Ramos (cell line): ENCODE results near the gene CADM2.
"Not testable (repeated sequence)": the region's sequence is repeated elsewhere in the genome, so short reads cannot be mapped to it uniquely, and the experiment has no call there.

Experiments used
- in situ Hi-C: fragments of 300-500 bp; cut with MboI; formaldehyde crosslinking; loops from one replicate; pipeline ENCODE4 v1.14.3; 2022; ENCODE audit warnings: low sequenced_read_pairs; ENCODE audit not compliant: unreplicated experiment

CADM2 gene

DNA sequence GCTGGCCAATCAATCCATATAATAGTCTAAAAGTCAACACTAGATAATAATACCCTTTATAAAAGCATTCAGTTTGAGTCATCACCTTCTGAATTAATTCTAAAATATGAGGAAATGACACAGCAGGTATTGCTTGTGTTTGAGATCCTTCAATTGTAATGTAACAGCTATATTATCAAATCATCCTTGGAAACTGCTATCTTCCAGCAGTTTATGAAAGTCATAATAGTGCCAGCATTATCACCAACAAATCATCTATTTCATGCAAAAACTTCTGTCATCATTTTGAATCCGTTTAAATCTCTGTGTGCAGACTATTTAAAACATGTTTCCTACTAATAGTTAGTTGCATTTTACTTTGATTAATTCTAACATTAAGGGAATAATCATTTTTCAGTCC lies 468.7 kb downstream of the CADM2 start:
- in situ Hi-C loops: no loop called here

DNA sequence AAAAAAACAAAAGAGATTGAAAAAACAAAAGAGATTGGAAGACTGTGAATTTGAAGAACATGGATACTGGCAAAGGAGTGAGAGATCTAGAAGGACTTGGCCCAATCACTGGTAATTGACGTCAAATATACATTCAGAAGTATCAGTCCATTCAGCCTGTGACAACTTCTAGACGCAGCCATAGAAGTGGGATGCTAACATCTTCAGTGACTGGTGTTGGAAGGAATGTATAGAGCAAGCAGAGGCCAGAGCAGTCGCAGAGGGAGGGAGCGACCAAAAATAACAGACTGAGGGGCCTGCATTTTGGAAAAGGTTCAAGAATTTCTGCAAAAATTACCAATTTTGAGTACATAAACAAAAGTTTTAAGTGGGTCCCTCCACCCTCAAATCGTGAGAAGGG lies 473.3 kb downstream of the CADM2 start:
- in situ Hi-C loops: no loop called here

DNA sequence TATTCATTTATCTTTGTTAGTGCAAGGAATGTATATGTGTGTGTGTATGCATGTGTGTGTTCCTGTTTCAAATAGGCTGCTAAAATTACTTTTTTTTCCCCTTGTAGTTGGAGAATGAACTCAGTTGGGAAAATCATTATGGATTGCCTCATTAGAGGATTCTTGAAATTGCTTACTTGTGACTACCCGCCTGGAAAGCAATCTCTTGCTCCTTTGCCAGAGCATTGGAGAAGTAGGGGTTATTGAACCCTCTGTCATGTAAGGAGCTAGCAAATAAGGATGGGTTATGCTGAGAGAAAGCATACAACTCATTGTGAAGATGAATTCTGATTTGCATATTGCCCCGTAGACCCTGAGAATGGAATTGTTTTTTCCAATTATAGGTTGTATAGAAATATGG lies 474.5 kb downstream of the CADM2 start:
- in situ Hi-C loops: no loop called here

DNA sequence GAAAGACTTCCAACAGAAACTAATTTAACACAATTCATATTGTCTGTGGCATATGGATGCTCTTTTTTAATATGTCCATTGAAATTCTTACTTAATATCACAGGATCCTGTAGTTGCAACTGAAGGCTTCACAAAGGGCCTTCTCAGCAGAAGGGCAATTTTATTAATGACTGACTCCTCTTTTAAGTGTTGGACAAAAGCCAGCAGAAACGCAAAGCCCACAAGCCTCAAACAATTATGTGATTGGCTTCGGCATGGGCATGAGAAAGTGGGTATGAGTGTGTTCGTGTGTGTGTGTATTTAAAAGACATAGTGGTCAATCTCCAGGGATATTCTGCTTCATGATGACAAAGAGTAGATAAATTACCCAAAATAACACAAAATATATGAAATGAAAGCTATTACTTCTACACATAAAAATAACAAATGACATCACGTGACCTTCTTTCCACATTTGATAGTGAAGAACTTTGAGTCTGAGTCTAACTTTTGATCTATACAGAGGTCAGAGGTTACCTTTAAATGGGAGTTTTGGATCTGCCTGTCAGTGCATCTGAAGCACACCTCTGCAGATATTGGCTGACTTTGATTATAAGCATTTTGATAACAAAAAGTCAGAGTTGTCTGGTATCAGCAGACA lies 496.9 kb downstream of the CADM2 start:
- in situ Hi-C loops: no loop called here

DNA sequence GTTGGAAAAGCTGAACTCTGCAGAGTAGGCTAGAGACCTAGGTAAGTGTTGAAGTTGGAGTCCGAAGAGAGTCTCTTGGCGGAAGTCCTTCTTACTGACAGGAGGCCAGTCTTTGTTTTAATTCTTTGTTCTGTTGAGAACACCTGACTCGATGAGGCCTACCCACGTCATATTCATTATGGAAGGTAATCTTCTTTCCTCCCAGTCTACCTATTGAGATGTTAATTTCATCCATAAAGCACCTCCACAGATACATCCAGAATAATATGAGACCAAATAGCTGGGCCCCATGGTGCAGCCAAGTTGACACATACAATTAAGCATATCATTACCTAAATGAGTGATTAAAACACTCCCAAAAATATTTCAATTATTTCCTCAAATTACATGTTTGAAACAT lies 515.5 kb downstream of the CADM2 start:
- in situ Hi-C loops: no loop called here

DNA sequence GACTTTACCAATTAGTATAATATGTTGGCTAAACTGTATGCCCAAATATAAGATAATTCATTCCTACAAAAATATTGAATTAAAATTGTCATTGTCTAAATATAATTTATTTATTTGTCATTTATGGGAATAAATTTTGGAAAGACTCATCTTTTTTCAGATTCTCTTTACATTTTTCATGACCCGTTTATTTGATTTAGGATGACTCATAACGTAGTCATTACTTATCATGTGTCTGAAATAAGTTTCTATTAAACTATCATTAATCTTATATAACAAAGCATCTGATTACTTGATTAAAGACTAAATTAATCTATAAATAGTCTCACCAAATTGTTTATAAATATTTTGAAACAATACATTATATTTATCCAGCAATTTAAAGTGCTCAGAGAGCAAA lies 516.6 kb downstream of the CADM2 start:
- in situ Hi-C loops: no loop called here

DNA sequence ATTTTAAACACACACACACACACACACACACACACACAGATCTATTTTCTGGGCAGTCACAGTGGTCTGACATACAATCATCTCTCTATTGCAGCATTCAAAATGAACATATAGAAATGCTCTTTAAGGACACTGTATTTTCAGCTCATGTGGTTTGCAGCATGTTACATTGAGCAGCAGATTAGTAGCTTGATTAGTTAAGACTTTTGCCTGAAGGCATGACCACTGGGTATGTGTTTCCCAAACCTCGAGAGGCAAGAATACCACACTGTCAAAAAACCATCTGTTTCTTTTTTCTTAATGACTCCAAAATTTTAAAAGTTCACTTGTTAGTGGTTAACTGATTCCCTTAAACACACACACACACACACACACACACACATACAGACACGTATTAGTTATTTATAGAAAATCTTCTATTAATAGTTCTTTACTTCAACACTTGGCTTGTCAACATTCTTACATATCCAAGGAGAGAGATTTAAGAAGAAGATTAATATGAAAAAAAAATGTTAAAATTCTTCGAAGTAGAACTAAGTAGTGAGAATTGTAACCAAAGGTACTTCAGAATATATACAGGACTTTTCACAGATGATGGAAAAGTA lies 518.2 kb downstream of the CADM2 start:
- in situ Hi-C loops: no loop called here

DNA sequence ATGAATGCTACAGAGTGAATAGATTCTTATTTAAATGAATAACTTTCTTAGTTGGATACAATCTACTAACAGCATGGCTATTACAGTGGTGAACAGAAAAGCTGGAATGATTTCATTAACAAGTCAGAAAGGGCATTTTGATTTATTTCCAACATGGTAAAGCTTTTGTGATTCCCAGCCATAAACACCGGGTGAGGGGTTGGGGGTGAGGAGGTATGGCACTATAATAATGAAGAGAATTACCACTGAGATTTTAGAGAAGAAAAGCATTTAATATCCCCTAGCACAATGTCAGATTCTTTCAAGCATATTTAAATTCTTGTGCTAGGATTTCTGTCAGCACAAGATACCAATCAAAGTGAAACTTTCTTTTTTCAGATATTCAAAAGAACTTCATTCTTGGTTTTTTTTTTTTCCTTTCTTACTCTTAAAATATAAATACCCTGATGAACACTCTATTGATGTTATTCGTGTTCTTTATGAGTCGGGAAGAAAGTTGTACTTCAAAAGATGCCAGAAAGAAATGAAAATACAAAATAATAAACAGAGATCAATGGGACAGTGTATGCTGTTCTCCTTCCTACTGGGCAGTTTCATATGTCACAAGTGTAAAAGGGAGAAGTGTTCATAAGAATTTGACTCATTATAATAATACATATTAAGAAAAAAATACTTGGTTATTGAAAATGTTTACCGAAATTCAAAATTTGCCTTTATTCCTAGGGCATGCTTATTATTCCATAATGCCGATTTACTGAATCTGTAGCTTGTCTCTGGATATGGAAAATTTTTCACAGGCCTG lies 522.8 kb downstream of the CADM2 start:
- in situ Hi-C loops: no loop called here

DNA sequence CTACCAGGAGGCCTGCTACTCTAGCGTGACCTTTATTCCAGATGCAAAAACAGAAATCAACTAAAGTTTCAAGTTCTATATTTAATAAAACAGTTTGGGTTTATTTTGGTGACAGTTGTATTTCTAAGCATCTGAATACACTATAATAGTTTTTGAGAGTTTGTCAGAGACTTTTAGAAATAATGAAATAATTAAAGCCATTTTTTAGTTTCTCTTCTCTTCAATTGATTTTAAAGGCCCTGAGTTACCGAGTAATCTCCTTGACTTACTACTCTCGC lies 523.4 kb downstream of the CADM2 start:
- in situ Hi-C loops: no loop called here

DNA sequence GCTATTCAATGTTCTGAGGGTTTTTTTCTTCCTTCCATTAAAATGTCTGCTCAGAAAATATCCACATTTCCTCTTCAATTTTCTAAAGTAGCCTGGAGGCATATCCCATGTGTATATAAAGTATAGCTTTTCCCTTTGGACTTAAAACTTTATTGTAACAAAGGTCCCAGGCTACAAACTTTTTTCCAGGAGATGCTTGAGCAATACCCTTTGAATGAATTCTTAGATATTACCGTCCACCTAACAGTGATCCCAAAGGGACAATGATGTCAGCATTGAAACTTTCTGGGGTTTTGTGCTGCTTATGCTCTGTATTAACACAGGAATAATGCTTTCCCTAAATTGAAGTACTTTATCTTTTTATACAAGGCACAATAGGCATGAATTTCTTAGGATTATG lies 525.2 kb downstream of the CADM2 start:
- in situ Hi-C loops: no loop called here

DNA sequence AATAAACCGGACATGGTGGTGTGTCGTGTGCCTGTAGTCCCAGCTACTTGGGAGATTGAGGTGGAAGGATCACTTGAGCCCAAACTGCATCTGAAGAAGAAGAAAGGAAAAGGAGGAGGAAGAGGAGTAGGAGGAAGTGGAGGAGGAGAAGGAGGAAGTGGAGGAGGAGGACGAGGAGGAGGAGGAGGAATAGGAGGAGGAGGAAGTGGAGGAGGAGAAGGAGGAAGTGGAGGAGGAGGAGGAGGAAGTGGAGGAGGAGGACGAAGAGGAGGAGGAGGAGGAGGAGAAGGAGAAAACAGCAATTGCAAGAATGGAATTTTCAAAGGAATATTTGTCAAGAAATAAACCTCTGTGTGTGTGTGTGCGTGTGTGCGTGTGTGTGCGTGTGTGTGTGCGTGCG lies 528.6 kb downstream of the CADM2 start:
- in situ Hi-C loops: no loop called here

DNA sequence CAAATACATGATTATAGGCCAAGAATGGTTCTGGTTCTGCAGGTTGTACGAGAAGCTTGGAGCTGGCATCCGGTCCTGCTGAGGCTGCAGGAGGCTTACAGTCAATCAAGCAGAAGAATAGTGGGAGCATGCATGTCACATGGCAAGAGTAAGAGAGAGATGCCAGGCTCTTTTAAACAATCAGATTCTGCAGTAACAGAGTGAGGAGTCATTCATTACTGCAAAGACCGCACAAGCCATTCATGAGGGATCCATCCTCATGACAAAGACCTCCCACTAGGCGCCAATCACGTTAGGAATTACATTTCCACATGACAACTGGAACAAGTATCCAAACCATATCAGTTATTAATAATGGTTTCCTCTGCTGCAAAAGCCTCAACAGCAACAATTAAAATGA lies 536.8 kb downstream of the CADM2 start:
- in situ Hi-C loops: no loop called here

DNA sequence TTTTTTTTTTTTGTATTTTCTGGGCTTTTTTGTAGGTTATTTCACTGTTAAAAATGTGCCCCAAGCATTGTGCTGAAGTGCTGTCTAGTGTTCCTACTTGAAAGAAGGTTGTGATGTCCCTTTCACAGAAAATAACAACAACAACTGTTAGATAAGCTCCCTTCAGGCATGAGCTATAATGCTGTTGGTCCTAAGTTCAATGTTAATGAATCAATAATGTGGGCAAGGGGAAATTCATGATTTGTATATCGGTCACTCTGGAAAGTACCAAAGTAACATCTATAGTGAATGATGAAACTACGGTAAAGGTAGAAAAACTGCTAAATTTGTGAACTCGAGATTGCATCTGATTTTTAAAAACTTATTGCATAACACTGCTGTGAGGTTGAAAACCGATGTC lies 539.4 kb downstream of the CADM2 start:
- in situ Hi-C loops: no loop called here

DNA sequence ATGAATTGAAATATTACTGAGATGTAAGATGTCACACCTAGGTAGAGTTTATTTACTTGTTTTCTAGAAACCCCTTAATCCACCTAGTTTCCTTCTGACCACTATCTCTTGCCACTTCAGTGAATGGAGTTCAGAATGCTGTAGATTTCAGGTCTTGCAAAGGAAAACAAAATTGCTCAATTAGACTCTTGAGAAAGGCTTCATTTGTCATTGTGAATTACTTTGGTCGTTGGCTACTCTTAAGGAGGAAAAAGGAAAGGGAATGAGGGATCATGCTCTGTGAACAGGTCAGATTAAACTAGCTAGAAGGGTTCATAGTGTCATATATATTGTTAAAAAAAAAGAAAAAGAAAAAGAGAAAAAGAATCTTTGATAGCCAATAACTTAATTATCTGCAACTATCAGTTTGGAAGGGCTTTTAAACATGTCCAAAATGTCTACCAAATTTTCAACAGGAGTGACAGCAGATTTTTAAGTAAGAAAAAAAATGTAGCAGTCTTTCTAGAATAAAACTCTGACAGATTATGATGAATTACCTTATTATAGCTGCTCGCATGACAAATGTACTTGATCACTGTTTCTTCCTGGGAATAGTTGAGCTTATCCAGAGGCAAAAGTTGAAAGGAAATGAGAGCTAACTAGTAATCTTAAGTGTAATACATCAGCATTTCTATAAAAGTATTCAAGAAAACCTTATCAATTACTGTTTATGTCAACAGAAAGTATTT lies 543.5 kb downstream of the CADM2 start:
- in situ Hi-C loops: no loop called here

DNA sequence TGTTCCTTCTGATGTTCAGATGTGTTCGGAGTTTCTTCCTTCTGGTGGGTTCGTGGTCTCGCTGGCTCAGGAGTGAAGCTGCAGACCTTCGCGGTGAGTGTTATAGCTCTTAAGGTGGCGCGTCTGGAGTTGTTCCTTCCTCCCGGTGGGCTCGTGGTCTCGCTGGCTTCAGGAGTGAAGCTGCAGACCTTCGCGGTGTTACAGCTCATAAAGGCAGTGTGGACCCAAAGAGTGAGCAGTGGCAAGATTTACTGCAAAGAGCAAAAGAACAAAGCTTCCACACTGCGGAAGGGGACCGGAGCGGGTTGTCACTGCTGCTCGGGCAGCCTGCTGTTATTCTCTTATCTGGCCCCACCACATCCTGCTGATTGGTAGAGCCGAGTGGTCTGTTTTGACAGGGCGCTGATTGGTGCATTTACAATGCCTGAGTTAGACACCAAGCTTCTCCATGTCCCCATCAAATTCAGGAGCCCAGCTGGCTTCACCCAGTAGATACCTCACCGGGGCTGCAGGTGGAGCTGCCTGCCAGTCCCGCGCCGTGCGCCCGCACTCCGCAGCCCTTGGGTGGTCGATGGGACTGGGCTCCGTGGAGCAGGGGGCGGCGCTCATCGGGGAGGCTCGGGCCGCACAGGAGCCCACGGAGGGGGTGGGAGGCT lies 545.5 kb downstream of the CADM2 start:
- in situ Hi-C loops: not testable (repeated sequence)

DNA sequence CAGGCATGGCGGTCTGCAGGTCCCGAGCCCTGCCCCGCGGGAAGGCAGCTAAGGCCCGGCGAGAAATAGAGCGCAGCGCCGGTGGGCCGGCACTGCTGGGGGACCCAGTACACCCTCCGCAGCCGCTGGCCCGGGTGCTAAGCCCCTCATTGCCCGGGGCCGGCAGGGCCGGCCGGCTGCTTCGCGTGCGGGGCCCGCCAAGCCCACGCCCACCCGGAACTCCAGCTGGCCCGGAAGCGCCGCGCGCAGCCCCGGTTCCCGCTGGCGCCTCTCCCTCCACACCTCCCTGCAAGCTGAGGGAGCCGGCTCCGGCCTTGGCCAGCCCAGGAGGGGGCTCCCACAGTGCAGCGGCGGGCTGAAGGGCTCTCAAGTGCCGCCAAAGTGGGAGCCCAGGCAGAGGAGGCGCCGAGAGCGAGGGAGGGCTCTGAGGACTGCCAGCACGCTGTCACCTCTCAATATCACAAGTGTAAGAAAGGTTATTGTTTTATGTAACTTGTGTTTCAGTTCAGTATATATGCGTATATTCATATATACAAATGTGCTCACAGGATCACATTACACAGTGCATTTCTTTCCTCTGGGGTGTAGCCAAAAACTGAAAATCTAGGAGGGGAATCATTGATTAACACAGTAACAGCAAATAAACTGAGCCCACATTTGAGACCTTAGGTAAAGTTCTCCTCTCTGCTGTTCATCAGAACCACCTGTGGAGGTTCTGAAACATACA lies 546.2 kb downstream of the CADM2 start:
- in situ Hi-C loops: not testable (repeated sequence)

DNA sequence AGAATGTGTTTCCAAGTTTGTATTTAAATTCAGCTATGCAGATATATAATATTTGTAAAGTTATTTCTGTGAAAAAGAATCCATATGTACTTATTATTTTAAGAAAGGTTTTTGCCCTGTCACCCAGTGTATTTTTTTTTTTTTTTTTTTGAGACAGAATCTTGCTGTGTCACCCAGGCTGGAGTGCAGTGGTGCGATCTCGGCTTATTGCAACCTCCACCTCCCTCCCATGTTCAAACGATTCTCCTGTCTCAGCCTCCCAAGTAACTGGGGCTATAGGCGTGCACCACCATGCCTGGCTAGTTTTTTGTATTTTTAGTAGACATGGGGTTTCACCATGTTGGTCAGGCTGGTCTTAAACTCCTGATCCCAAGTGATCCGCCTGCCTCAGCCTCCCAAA lies 548.3 kb downstream of the CADM2 start:
- in situ Hi-C loops: not testable (repeated sequence)

DNA sequence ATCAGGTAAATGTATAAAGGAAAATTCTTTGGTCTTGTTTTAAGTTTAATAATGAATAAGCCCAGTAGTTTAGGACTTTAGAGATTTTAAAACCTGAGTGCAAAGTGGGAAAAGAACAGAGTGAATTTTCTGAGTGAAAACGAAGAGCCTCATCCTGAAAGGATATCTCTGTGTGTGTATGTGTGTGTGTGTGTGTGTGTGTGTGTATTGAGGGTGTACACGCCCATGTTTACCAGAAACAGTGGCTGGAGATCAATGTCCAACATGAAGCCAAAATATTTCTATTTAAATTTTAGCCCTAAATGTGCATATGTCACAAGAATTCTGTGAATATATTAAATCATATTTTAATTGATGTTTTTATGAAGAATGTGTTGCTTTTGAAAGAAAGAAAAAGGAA lies 549.9 kb downstream of the CADM2 start:
- in situ Hi-C loops: no loop called here

DNA sequence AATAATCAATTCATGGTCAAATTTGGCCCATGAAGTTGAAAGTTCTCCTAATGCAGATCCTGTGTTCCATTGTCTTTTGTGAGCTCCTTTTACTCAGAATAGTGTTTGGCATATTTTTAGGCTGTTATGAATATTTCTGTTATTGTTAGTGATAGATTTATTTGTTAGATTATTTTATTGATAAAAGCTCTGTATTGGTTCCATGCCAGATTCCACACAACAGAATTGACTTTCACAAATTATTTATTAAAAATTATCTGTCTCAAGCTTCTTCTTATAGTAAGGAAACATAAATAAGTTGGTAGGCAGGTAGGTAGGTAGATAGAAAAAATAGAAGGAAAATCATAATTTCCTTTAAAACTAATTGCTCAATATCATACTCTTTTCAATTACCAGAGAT lies 557.4 kb downstream of the CADM2 start:
- in situ Hi-C loops: no loop called here

DNA sequence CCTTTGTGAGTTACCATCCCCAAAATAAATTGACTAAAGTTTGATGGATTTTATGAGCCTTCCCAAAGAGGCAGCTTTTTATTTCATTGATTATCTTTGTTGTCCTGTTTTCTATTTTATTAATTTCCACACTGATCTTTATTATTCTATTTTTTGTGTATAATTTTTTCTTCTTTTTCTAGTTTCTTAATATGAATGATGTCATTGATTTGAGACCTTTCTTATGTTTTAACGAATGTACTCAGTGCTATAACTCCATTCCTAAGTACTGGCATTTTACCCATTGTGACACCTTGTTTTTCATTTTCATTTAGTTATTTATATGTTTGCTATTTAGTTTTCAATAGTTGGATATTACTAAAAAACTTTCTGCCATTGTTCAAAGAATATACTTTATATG lies 565.3 kb downstream of the CADM2 start:
- in situ Hi-C loops: no loop called here
